Neuron (in vitro differentiated cells): ENCODE results near the gene NUDT14.

Experiments
- H2AFZ ChIP-seq: one replicate; pipeline ENCODE4 v1.6.1; 2013; ENCODE audit warnings: low read depth, mild to moderate bottlenecking, inconsistent platforms, low read length, moderate library complexity
- H3K27me3 ChIP-seq: one replicate; pipeline ENCODE4 v1.6.1; 2013; ENCODE audit warnings: low read length; ENCODE audit not compliant: insufficient read depth
- H3K36me3 ChIP-seq: one replicate; pipeline ENCODE4 v1.6.1; 2013; ENCODE audit warnings: low read length; ENCODE audit not compliant: insufficient read depth
- H3K4me1 ChIP-seq: one replicate; pipeline ENCODE4 v1.6.1; 2013; ENCODE audit warnings: low read length; ENCODE audit not compliant: insufficient read depth
- H3K4me3 ChIP-seq: 2 replicates; pipeline ENCODE4 v1.5.1; 2013; ENCODE audit warnings: mild to moderate bottlenecking, low read length, moderate library complexity
- H3K9me3 ChIP-seq: one replicate; pipeline ENCODE4 v1.6.1; 2013; ENCODE audit warnings: low read length

Gene NUDT14

DNA sequence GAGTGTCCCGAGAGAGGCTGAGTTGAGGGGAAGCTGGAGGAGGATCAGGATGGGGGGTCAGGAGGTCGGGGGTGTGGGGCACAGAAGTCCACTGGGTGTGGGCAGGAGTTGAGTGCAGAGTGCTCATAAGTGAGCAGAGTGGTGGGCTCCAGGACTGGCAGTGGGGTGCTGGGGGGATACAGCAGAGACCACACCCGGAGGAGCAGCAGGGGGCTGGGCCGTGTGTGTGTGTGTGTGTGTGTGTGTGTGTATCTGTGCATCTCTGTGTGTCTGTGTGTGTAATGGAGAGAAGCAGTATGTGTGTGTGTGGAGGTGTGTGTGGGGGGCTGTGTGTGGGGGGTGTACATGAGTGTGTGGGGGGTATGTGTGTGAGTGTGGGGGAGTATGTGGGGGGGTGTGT is 4.9 kb upstream of the NUDT14 start:
- Histone ChIP-seq H3K4me3 (no peak overlapping the region), H3K27me3 (peaks cover 28% of the 10 kb centered on the region), H3K9me3 (peaks cover 6% of the 10 kb centered on the region), H3K4me1 (no peaks in the 10 kb centered on the region), H2AFZ (no peak overlapping the region), H3K36me3 (no peaks in the 10 kb centered on the region)

GRCh38 chr14:105185001-105185400 is 3.9 kb upstream of the NUDT14 start:
- Histone ChIP-seq H3K9me3 (peaks cover 6% of the 10 kb centered on the region), H3K27me3 (peaks cover 32% of the 10 kb centered on the region), H2AFZ (no peak overlapping the region), H3K36me3 (no peaks in the 10 kb centered on the region), H3K4me1 (peaks cover 3% of the 10 kb centered on the region), H3K4me3 (no peak overlapping the region)

DNA sequence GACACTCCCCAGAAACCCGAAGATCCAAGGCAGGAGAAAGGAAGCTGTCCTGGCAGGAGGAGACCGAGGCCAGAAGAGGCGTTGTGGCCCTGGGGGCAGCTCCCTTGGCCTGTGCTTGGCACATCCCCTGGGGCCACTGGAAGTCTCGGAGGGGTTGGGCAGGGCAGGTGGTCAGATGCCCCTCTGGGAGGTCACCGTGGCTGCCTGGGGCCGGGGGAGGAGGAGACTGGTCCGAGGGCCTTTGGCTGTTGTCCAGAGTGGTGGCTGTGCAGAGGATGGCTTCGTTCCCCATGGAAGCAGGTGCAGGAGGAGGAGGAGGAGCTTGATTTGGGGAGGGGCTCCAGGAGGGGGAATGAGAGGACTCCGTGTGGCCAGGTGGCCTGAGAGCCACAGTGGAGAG is 3.3 kb upstream of the NUDT14 start:
- no peak overlapping the region for H3K4me3 ChIP-seq
- H2AFZ ChIP-seq: no peak overlapping the region
- peaks cover 6% of the 10 kb centered on the region for H3K9me3 ChIP-seq
- no peaks in the 10 kb centered on the region for H3K36me3 ChIP-seq
- peaks cover 32% of the 10 kb centered on the region for H3K27me3 ChIP-seq
- peaks cover 3% of the 10 kb centered on the region for H3K4me1 ChIP-seq

DNA sequence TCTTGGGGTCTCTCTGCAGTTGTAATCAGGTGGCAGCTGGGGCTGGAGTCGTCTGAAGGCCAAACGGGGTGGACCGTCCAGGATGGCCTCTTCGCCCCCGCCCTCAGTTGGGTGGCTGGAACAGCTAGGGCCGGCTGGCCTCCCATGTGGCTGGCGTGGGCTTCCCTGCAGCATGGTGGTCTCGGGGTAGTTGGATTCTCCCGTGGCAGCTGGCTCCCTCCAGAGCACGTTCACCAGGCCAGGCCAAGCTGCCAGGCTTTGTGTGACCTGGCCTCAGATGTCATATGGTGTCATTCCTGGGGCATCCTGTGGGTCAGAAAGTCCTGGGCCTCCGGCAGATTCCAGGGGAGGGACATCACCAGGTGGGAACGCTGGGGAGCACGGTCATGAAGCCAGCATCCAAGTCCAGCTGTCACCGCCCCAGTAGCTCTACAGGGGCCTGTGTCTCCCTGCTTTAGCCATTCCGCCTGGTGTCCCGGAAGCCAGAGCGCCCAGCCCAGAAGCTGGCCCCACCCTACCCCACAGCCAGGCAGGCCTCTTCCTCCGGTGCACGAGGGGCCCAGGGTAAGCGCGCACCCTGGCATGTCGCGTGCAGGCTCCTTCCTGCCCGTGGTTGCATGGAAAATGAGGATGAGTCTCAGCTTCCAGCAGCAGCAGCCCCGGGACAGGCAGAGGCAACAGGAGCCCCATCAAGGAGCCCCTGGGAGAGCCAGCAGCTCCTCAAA is 1.3 kb upstream of the NUDT14 start:
- H3K4me1 ChIP-seq: peaks cover 3% of the 10 kb centered on the region
- H3K9me3 ChIP-seq: no peaks in the 10 kb centered on the region
- no peak overlapping the region for H3K4me3 ChIP-seq

DNA sequence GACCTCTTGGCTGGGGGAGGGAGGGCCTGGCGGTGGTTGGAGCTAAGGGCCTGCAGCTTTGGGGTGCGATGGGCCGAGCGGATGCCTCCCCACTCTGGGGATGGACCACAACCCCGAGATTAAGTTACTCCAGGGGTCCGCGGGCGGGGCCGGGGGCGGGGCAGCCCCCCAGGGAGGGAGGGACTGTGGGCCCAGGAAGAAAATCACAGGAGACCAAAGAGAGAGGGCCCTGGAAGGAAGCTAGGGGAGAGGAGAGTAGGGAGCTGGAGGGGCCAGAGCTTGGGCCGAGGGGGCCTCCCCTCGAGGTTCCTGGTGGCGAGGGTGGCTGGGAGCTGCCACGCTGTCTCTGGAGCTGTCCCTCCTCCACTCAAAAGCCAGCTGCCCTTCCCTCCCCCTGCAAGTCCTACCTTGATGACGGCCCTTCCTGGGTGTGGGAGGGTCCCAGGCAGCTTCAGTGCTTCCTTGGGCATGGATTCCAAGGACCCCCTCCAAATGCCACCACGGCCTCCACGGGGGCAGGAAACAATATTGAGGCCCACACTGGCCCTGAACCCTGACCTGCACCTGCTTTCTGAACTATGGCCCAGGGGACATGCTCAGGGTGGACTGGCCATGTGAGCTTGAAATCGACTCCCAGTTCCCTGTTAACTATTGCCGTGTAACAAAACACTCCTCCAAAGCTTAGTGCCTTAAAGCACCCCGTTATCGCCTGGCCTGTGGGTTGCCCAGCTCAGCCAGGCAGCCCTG is 610 bp upstream of the NUDT14 start:
- no peak overlapping the region for H2AFZ ChIP-seq
- H3K4me1 ChIP-seq: peaks cover 3% of the 10 kb centered on the region
- peaks cover 32% of the 10 kb centered on the region for H3K27me3 ChIP-seq
- H3K9me3 ChIP-seq: no peaks in the 10 kb centered on the region
- no peaks in the 10 kb centered on the region for H3K36me3 ChIP-seq
- H3K4me3 ChIP-seq: peak overlapping the region; percentile 34

More for the DNA sequence above, 1.3 kb upstream of the NUDT14 start:
- no peaks in the 10 kb centered on the region for H3K36me3 ChIP-seq
- H3K27me3 ChIP-seq: peaks cover 32% of the 10 kb centered on the region
- H2AFZ ChIP-seq: no peak overlapping the region

DNA sequence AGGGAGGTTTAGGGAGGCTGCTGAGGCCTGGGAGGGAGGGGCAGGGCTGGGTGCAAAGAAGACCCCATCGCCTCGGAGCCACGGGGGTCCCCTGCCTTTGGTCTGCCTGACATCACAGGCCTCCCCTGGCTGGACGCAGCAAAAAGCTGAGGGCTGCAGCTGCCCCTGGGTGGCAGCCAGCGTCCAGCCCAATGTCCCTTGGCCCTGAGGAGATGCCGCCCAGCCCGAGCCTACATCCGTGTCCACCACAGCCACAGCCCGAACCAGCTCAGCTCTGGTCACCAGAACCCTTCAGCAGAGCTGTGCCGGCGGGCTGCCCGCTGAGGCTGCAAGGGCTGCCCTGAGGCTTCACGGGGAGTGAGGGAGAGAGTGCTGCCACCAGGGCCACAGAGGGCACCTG is 1.9 kb downstream of the NUDT14 start:
- no peak overlapping the region for H3K4me3 ChIP-seq
- no peak overlapping the region for H2AFZ ChIP-seq
- H3K27me3 ChIP-seq: peaks cover 29% of the 10 kb centered on the region
- no peaks in the 10 kb centered on the region for H3K36me3 ChIP-seq
- no peaks in the 10 kb centered on the region for H3K9me3 ChIP-seq
- peaks cover 3% of the 10 kb centered on the region for H3K4me1 ChIP-seq

DNA sequence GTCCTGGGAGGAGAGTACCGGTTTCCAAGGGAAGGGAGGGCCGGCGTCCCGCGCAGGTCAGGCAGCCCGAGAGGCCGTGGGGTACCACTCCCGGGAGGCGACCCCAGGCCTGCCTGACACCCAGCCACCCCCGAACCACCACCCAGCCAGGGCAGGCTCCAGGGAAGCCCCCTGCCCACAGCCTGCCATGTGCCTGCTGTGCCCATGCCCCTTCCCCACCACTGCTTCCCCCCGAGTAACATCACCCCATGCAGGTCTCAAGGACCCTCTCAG is 2.3 kb downstream of the NUDT14 start:
- H2AFZ ChIP-seq: no peak overlapping the region
- H3K4me1 ChIP-seq: peaks cover 3% of the 10 kb centered on the region
- peaks cover 27% of the 10 kb centered on the region for H3K27me3 ChIP-seq
- no peaks in the 10 kb centered on the region for H3K36me3 ChIP-seq
- H3K4me3 ChIP-seq: no peak overlapping the region
- H3K9me3 ChIP-seq: no peaks in the 10 kb centered on the region

DNA sequence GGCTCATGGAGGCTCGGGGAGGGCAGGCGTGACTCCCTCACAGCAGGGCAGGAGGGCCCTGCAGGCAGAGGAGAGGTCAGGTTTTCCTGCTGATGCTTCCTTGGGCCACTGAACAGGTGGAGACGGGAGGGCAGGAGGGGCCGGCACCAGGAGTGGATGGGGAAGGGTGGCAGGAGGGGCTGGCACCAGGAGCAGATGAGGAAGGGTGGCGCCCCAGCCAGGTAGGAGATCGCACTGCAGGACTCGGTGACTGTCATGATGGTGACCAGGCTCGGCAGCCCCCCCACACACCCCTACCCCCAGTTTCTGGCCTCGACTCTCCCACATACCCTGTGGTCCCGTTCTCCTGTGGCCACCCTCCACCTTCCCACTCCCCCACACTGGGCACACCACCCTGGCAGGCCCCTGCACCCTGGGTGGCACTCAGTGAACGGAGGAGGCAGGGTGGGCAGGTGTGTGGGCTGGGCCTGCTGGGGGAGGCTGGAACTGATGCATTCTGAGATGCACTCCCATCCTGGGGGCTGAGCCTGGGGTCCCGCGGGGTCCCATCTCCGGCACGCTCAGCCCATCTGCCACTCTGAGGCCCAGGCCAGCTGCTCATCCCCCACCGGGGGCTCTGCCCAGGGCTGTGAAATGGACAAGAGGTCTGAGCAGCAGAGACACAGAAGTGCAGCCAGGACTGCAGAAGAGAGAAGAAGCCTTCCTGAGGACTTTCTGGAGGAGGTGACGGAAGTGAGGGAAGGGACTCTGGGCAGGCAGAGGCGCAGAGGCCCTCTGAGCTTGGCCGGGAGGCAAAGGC is 2.8 kb downstream of the NUDT14 start:
- no peaks in the 10 kb centered on the region for H3K9me3 ChIP-seq
- H3K36me3 ChIP-seq: no peaks in the 10 kb centered on the region

GRCh38 chr14:105177082-105177481 is 4.0 kb downstream of the NUDT14 start:
- Histone ChIP-seq H3K9me3 (no peaks in the 10 kb centered on the region), H3K36me3 (no peaks in the 10 kb centered on the region), H3K4me1 (peaks cover 3% of the 10 kb centered on the region), H2AFZ (no peak overlapping the region), H3K27me3 (peaks cover 14% of the 10 kb centered on the region), H3K4me3 (no peak overlapping the region)

More for the DNA sequence above, 2.8 kb downstream of the NUDT14 start:
- Histone ChIP-seq H3K4me1 (peaks cover 3% of the 10 kb centered on the region), H3K4me3 (no peak overlapping the region), H3K27me3 (peaks cover 23% of the 10 kb centered on the region), H2AFZ (no peak overlapping the region)

DNA sequence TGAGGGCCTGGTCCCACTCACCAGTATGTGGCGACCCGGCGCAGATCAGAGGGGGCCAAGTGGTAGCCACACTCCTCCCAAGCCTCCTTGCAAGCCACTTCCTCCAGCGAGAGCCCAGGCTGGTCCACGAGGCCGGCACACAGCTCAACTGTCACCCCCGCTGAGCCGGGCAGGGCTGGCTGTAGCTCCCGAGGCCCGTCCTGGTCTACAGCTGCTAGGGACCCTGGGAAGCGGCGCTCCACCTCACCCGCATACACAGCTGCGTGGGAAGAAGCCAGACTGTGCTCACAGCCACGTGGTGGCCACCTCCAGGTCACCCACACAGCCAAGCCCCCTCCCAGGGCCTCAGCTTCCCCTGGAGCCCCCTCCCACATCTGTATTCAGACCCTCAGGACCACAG is 4.6 kb downstream of the NUDT14 start:
- H3K9me3 ChIP-seq: no peaks in the 10 kb centered on the region
- H3K27me3 ChIP-seq: peaks cover 15% of the 10 kb centered on the region
- H3K4me3 ChIP-seq: no peak overlapping the region
- no peaks in the 10 kb centered on the region for H3K36me3 ChIP-seq
- H3K4me1 ChIP-seq: peaks cover 3% of the 10 kb centered on the region
- H2AFZ ChIP-seq: no peak overlapping the region

DNA sequence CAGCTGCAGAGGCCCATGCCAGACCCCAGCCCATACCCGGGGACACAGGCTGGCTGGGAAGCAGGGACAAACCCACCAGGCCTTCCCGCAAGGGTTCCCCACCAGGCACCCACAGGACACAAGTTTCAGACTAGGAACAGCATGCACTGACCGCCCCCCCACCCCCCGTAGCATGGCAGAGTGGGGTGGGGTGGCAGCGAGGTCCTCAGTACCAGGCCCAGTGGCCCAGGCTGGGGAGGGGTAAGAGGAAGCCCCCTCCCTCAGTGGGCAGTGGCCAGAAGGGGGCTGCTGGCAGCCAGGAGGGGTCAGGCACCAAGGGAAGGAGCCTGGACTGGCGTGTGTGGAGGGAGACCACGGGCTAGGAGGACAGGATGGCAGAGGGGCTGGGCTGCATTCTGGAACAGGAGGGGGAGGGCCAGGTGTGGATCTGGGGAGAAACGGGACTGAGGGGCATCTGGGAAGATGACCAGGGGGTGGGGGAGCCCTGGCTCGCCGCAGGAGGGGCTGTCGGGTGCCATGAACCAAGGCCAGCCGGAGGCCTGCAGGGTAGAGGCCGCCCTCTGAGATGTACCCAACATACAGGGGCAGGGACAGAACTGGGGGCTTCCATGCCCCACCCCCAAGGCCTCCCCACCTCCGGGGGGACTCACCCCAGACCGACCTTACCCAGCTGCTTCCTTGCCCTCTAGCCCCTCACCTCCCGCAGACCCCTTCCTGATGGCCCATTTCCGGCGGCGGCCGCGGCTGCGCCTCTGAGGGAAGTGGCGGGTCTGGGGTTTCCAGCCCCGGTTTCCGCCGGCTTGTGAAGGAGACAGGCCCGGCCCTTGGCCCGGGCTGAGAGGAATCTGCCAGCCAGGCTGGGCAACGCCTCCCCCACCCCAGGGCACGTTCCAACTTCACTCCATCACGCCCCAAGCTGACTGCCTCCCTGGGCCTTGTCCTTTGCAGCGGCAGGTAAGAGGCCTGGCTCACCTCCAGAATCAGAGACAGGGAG is 6.9 kb downstream of the NUDT14 start:
- Histone ChIP-seq H3K4me3 (no peak overlapping the region), H3K27me3 (peaks cover 29% of the 10 kb centered on the region), H3K9me3 (no peaks in the 10 kb centered on the region), H2AFZ (no peak overlapping the region), H3K36me3 (no peaks in the 10 kb centered on the region), H3K4me1 (no peaks in the 10 kb centered on the region)

DNA sequence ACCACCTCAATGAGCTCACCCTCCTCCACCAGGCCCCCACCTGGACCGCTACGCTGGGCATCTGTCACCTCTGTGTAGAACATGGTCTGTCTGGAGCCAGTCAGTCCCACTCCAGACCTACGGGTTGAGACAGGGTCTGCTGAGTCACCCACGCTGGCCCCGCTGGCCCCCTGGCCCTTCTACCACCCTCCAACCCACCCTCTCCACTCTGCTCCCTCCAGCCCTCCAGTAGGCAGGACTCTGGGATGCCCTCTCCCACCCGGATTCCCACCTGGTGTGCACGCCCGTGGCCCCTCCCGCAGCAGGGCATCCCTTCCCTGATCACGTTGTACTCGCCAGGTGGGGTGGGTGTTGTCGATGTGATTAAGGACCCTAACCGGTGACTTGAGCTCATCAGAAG is 8.0 kb downstream of the NUDT14 start:
- no peaks in the 10 kb centered on the region for H3K4me1 ChIP-seq
- no peaks in the 10 kb centered on the region for H3K36me3 ChIP-seq
- H3K27me3 ChIP-seq: peaks cover 33% of the 10 kb centered on the region
- no peak overlapping the region for H3K4me3 ChIP-seq
- no peaks in the 10 kb centered on the region for H3K9me3 ChIP-seq
- H2AFZ ChIP-seq: no peak overlapping the region
